ENCODE measurements around the gene BCL2L14.

- TF ChIP-seq CTCF (IDR thresholded peaks at IDR 0.05) (no peak), EZH2 (IDR thresholded peaks at IDR 0.05; ENCODE audit: borderline replicate concordance, insufficient read depth, low read depth, low read length, poor library complexity, severe bottlenecking) (no peak)
Observed at GRCh38 chr12:12121061-12121460, 50.3 kb downstream of the BCL2L14 start.

Measured in B cell (primary cell).